DOHH2 (cell line): ENCODE measurements around the gene ABLIM1.

Source experiments
- EZH2phosphoT487 ChIP-seq: fragments of 200-600 bp; sonication (generic); IDR thresholded peaks from 2 replicates; pipeline ENCODE4 v1.6.1; 2017; ENCODE audit warnings: borderline replicate concordance, mild to moderate bottlenecking, antibody characterized with exemption, low read length, moderate library complexity, mixed read lengths
- TF ChIP-seq, protein P1 (sequence below): fragments of 200-600 bp; sonication (generic); IDR thresholded peaks from one replicate; pipeline ENCODE4 v1.5.1; 2014; ENCODE audit warnings: antibody characterized with exemption, mild to moderate bottlenecking, low read depth, low read length; ENCODE audit not compliant: poor library complexity, severe bottlenecking

- TF ChIP-seq, protein P1, sequence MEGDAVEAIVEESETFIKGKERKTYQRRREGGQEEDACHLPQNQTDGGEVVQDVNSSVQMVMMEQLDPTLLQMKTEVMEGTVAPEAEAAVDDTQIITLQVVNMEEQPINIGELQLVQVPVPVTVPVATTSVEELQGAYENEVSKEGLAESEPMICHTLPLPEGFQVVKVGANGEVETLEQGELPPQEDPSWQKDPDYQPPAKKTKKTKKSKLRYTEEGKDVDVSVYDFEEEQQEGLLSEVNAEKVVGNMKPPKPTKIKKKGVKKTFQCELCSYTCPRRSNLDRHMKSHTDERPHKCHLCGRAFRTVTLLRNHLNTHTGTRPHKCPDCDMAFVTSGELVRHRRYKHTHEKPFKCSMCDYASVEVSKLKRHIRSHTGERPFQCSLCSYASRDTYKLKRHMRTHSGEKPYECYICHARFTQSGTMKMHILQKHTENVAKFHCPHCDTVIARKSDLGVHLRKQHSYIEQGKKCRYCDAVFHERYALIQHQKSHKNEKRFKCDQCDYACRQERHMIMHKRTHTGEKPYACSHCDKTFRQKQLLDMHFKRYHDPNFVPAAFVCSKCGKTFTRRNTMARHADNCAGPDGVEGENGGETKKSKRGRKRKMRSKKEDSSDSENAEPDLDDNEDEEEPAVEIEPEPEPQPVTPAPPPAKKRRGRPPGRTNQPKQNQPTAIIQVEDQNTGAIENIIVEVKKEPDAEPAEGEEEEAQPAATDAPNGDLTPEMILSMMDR: no peak
- TF ChIP-seq EZH2phosphoT487: no peak
These were observed 209.2 kb downstream of the ABLIM1 start for GRCh38 chr10:114448897-114449296.
